Measurements from ENCODE around the gene COL9A1.

Gene COL9A1

DNA sequence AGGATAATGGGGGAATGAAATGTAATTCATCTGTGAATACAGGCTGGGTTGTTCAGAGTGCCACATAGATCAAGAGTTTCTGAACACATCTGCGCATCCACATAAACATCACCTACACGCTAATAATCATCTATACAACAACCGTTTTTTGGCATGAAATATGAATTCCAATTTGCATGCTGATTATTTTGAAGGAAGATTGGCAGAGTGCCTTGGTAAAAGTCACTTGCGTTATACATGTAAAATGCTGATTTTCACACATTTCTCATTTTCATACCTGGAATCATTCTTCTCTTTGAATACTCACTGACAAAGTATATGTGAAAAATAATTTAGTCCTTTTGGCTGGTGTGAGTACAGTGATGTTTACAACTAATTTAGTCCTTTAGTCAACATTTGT is 17.7 kb downstream of the COL9A1 start:
- Histone ChIP-seq H3K36me3 (ENCODE audit: control insufficient read depth, insufficient read depth, low read length) (no peaks in the 10 kb centered on the region), H3K4me3 (replicated peaks; ENCODE audit: low read depth, low read length) (no peak overlapping the region), H3K27me3 (replicated peaks; ENCODE audit: control insufficient read depth, insufficient read depth, low read length) (peaks cover 2% of the 10 kb centered on the region)
- no peak for DNase-seq (ENCODE audit: extremely low read depth, insufficient read length)
- TF ChIP-seq, protein P1, sequence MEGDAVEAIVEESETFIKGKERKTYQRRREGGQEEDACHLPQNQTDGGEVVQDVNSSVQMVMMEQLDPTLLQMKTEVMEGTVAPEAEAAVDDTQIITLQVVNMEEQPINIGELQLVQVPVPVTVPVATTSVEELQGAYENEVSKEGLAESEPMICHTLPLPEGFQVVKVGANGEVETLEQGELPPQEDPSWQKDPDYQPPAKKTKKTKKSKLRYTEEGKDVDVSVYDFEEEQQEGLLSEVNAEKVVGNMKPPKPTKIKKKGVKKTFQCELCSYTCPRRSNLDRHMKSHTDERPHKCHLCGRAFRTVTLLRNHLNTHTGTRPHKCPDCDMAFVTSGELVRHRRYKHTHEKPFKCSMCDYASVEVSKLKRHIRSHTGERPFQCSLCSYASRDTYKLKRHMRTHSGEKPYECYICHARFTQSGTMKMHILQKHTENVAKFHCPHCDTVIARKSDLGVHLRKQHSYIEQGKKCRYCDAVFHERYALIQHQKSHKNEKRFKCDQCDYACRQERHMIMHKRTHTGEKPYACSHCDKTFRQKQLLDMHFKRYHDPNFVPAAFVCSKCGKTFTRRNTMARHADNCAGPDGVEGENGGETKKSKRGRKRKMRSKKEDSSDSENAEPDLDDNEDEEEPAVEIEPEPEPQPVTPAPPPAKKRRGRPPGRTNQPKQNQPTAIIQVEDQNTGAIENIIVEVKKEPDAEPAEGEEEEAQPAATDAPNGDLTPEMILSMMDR (IDR thresholded peaks at IDR 0.05; ENCODE audit: insufficient read depth, low read length, poor library complexity, severe bottlenecking): no peak

DNA sequence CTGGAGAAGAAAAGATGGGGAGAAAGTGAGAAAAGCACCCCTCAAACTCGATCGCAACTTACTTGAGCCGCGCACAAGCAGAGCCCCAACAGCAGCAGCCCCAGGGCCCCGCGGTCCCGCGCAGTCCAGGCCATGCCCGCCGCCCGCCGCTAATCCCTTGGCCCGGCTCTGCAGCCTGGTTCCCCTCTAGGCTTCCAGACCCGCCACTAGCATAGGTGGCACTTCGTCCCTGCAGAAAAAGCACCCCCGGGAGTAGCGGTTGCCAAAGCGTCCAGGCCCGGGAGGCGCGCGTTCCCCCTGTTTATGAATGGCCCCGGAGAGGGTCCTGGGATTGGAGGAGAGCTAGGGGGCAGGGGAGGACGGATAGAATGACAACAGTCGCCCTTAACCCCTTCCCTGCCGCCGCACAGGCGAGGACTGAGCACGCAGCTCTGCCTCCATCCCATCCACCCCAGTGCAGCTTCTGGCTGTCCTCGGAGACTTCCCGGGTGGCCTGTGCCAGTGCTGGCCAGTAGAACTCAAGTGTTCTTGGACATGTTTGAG is 19.9 kb downstream of the COL9A1 start:
- Histone ChIP-seq H3K36me3 (ENCODE audit: control insufficient read depth, insufficient read depth, low read length) (no peaks in the 10 kb centered on the region), H3K4me3 (replicated peaks; ENCODE audit: low read depth, low read length) (no peak overlapping the region), H3K27me3 (replicated peaks; ENCODE audit: control insufficient read depth, insufficient read depth, low read length) (peaks cover 2% of the 10 kb centered on the region)
- no peak for DNase-seq (ENCODE audit: extremely low read depth, insufficient read length)
- TF ChIP-seq, protein P1 (IDR thresholded peaks at IDR 0.05; ENCODE audit: insufficient read depth, low read length, poor library complexity, severe bottlenecking): no peak

DNA sequence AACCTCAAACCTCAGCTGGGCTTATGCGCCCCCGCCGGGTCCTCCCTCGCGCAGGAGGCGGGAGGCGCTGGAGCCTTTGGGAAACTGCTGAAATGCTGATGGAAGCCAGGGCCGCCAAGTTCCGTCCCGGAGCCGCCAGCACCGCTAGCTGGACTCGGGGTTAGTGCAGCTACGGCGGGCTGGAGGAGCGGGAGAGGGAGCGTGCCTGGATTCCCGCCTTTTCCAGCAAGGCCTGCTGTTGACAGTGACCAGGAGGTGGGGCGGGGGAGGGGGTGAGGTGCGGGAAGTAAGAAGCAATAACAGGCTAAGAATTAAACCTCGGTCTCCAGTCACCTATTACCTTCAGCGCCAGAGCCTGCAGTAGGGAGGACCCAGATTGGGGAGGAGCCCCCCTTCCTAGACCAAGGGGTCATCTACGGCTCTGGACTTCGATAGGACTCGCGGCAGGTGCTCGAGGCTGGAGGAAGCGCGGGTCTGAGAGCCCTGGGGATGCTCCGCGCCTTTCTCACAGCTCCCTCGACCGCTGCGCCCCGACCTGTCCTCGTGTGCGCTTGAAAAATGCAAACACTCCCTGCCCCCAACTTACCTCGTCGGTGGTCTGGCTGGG is 20.5 kb downstream of the COL9A1 start:
- H3K4me3 ChIP-seq (replicated peaks; ENCODE audit: low read depth, low read length): no peak overlapping the region
- H3K36me3 ChIP-seq (ENCODE audit: control insufficient read depth, insufficient read depth, low read length): no peaks in the 10 kb centered on the region
- peaks cover 2% of the 10 kb centered on the region for H3K27me3 ChIP-seq (replicated peaks; ENCODE audit: control insufficient read depth, insufficient read depth, low read length)
- TF ChIP-seq, protein P1 (IDR thresholded peaks at IDR 0.05; ENCODE audit: insufficient read depth, low read length, poor library complexity, severe bottlenecking): no peak
- no peak for DNase-seq (ENCODE audit: extremely low read depth, insufficient read length)

DNA sequence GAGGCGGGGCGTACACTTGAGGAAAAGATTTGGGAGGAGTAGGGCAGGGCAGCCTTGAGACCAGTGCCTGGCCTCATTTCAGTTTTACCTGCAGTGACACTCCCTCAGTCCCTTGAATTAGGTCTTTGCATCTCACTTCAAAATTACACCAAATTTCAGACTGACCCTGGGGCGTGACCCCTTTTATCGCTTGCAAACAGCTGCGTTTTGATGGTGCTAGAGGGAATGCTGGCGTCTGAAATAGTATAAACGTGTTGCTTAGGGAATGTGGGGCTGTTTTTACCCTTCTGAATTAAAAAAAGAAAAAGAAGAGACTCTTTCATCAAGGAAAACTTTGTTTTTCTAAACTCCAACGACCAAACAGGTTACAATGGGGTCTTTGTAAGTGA is 21.0 kb downstream of the COL9A1 start:
- peaks cover 2% of the 10 kb centered on the region for H3K27me3 ChIP-seq (replicated peaks; ENCODE audit: control insufficient read depth, insufficient read depth, low read length)
- TF ChIP-seq, protein P1 (IDR thresholded peaks at IDR 0.05; ENCODE audit: insufficient read depth, low read length, poor library complexity, severe bottlenecking): no peak
- no peaks in the 10 kb centered on the region for H3K36me3 ChIP-seq (ENCODE audit: control insufficient read depth, insufficient read depth, low read length)
- DNase-seq (ENCODE audit: extremely low read depth, insufficient read length): no peak
- no peak overlapping the region for H3K4me3 ChIP-seq (replicated peaks; ENCODE audit: low read depth, low read length)

DNA sequence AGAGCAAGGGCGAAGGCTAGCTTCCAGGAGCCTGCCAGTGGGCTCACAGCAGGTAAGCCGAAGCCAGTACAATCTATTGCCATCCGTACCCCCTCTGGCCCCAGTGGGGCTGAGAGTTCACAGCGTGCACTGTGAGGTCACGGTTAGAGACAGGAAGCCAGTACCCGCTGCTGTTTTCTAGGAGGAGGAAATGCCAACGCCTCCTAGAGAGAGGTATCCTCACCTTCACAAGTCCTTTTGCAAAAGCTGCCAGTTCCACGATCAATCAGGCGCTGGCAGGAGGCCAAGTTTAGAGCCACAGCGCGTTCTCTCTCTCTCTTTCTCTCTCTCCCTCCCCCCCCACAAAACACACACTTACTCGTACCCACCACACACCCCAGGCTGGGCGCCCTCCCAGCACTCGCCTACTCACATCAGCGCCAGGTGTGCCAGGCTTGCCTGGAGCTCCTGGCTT is 22.5 kb downstream of the COL9A1 start:
- TF ChIP-seq, protein P1 (IDR thresholded peaks at IDR 0.05; ENCODE audit: insufficient read depth, low read length, poor library complexity, severe bottlenecking): no peak
- peaks cover 2% of the 10 kb centered on the region for H3K27me3 ChIP-seq (replicated peaks; ENCODE audit: control insufficient read depth, insufficient read depth, low read length)
- no peak overlapping the region for H3K4me3 ChIP-seq (replicated peaks; ENCODE audit: low read depth, low read length)
- no peak for DNase-seq (ENCODE audit: extremely low read depth, insufficient read length)
- H3K36me3 ChIP-seq (ENCODE audit: control insufficient read depth, insufficient read depth, low read length): no peaks in the 10 kb centered on the region

All from GM06990 (cell line).